SK-N-SH (cell line): ENCODE results near the gene RGN. TPM values are rescaled to one million over a fixed set of nuclear protein-coding genes. Genes with fewer than 3 reads are reported as not detected.

Source experiments
- CTCF ChIA-PET: fragments of 300-600, 350-600 bp; formaldehyde crosslinking; extraction: SDS; loops from one replicate; lab custom pipeline; 2021; lab: Yijun Ruan, JAX
- POLR2A ChIA-PET: fragments of 350-600 bp; sonication (Branson Sonifier 250); formaldehyde crosslinking; extraction: SDS; loops from one replicate; lab custom pipeline; 2020; ENCODE audit warnings: antibody characterized with exemption, inconsistent platforms; lab: Yijun Ruan, JAX
- DNase-seq: peaks from one replicate; pipeline ENCODE4 v3.0.0; 2012
- H2AFZ ChIP-seq: fragments of 200-600 bp; sonication (generic); 2 replicates; pipeline ENCODE4 v1.8.1; 2016; ENCODE audit warnings: antibody characterized with exemption, mild to moderate bottlenecking, low read depth
- H3F3A ChIP-seq: fragments of 200-600 bp; sonication (generic); replicated peaks from 2 replicates; pipeline ENCODE3; 2016; ENCODE audit warnings: antibody characterized with exemption, mild to moderate bottlenecking; ENCODE audit not compliant: insufficient read depth
- H3K27ac ChIP-seq, 2 experiments: fragments of 200-500 bp in 1 of 2; fragments of 200-600 bp in 1 of 2; sonication (Bioruptor generic) in 1 of 2; sonication (generic), shearing (Covaris generic) in 1 of 2; 2 replicates each; pipeline versions ENCODE4 v1.5.1 to v1.6.1; 2014 to 2016; ENCODE audit warnings: low read depth in 2 of 2, inconsistent platforms in 1 of 2, low read length in 1 of 2, mild to moderate bottlenecking in 1 of 2, mixed read lengths in 1 of 2
- H3K27me3 ChIP-seq: fragments of 200-600 bp; sonication (generic), shearing (Covaris generic); 2 replicates; pipeline ENCODE4 v1.6.1; 2016; ENCODE audit warnings: mixed run types; ENCODE audit not compliant: insufficient read depth
- H3K36me3 ChIP-seq, 2 experiments: fragments of 200-500 bp in 1 of 2; fragments of 200-600 bp in 1 of 2; sonication (Bioruptor generic) in 1 of 2; sonication (generic) in 1 of 2; replicated peaks in 1 of 2; 2 replicates each; pipeline versions ENCODE3 to v1.5.1; 2014 to 2016; ENCODE audit warnings: low read length in 1 of 2, mild to moderate bottlenecking in 1 of 2; ENCODE audit not compliant: insufficient read depth in 2 of 2, control insufficient read depth in 1 of 2
- H3K4me1 ChIP-seq, 2 experiments: fragments of 200-500 bp in 1 of 2; fragments of 200-600 bp in 1 of 2; sonication (Bioruptor generic) in 1 of 2; sonication (generic), shearing (Covaris generic) in 1 of 2; 2 replicates each; pipeline versions ENCODE4 v1.5.1 to v1.6.1; 2014 to 2016; ENCODE audit warnings: low read depth in 1 of 2, low read length in 1 of 2, mixed run types in 1 of 2; ENCODE audit not compliant: insufficient read depth in 2 of 2, control insufficient read depth in 1 of 2
- H3K4me2 ChIP-seq: fragments of 200-600 bp; sonication (generic), shearing (Covaris generic); 2 replicates; pipeline ENCODE4 v1.6.1; 2017; ENCODE audit warnings: mixed run types
- H3K4me3 ChIP-seq, 2 experiments: fragments of 200-500 bp in 1 of 2; fragments of 200-600 bp in 1 of 2; sonication (Bioruptor generic) in 1 of 2; sonication (generic), shearing (Covaris generic) in 1 of 2; 2 replicates each; pipeline versions ENCODE4 v1.5.1 to v1.8.1; 2014 to 2016; ENCODE audit warnings: low read depth in 2 of 2, inconsistent platforms in 1 of 2, low read length in 1 of 2, mild to moderate bottlenecking in 1 of 2, mixed read lengths in 1 of 2, moderate library complexity in 1 of 2
- H3K79me2 ChIP-seq: fragments of 200-600 bp; sonication (generic); 2 replicates; pipeline ENCODE4 v1.8.1; 2017; ENCODE audit warnings: mild to moderate bottlenecking; ENCODE audit not compliant: insufficient read depth
- H3K9ac ChIP-seq: fragments of 200-600 bp; sonication (generic); 2 replicates; pipeline ENCODE4 v1.6.1; 2017; ENCODE audit warnings: mixed run types
- H3K9me2 ChIP-seq: fragments of 200-600 bp; sonication (generic); 2 replicates; pipeline ENCODE4 v1.6.1; 2017; ENCODE audit warnings: mixed run types
- H3K9me3 ChIP-seq: fragments of 200-600 bp; sonication (generic); 2 replicates; pipeline ENCODE4 v1.6.1; 2017; ENCODE audit warnings: mixed run types, mild to moderate bottlenecking, moderate library complexity
- H4K20me1 ChIP-seq: fragments of 200-600 bp; sonication (generic); 2 replicates; pipeline ENCODE4 v1.6.1; 2017; ENCODE audit warnings: mild to moderate bottlenecking, mixed run types; ENCODE audit not compliant: insufficient read depth
- CHD2 ChIP-seq: fragments of 150-350 bp; IDR thresholded peaks from 2 replicates; pipeline ENCODE4 v1.6.1; 2018; ENCODE audit warnings: low read length; ENCODE audit not compliant: partially characterized antibody
- CTCF ChIP-seq: fragments of 200-600 bp; sonication (generic); IDR thresholded peaks from 2 replicates; pipeline ENCODE4 v1.6.1; 2017; ENCODE audit warnings: antibody characterized with exemption, mild to moderate bottlenecking, moderate library complexity
- ELF1 ChIP-seq: IDR thresholded peaks from 2 replicates; pipeline ENCODE4 v1.4.0; 2012
- EP300 ChIP-seq, 2 experiments: IDR thresholded peaks; 2 replicates each; pipeline versions ENCODE4 v1.4.0 to v1.6.1; 2012; ENCODE audit warnings: borderline replicate concordance in 1 of 2, low read depth in 1 of 2, low read length in 1 of 2
- FOSL2 ChIP-seq: IDR thresholded peaks from 2 replicates; pipeline ENCODE4 v1.4.0; 2012; ENCODE audit warnings: low read depth, mild to moderate bottlenecking, moderate library complexity, borderline replicate concordance
- FOXJ3 ChIP-seq: sonication (generic); formaldehyde crosslinking; IDR thresholded peaks from 2 replicates; pipeline ENCODE4 v1.5.1; 2020; ENCODE audit warnings: mild to moderate bottlenecking, missing genetic modification reagents
- GABPA ChIP-seq: IDR thresholded peaks from 2 replicates; pipeline ENCODE4 v1.4.0; 2012; ENCODE audit warnings: low read depth, mild to moderate bottlenecking
- JUND ChIP-seq: IDR thresholded peaks from 2 replicates; pipeline ENCODE4 v1.4.0; 2012
- MAX ChIP-seq: IDR thresholded peaks from 2 replicates; pipeline ENCODE4 v1.4.0; 2012; ENCODE audit warnings: low read depth
- MXI1 ChIP-seq: IDR thresholded peaks from 2 replicates; pipeline ENCODE4 v1.6.1; 2012; ENCODE audit warnings: mild to moderate bottlenecking, low read depth, low read length, improper control_type of control experiment
- NRF1 ChIP-seq: IDR thresholded peaks from 2 replicates; pipeline ENCODE4 v1.6.1; 2012; ENCODE audit warnings: low read depth, mild to moderate bottlenecking, low read length
- RCOR1 ChIP-seq: fragments of 150-350 bp; IDR thresholded peaks from 2 replicates; pipeline ENCODE4 v1.6.1; 2017; ENCODE audit warnings: antibody characterized with exemption, low read length
- RFX5 ChIP-seq: IDR thresholded peaks from 2 replicates; pipeline ENCODE4 v1.6.1; 2012; ENCODE audit warnings: mild to moderate bottlenecking, improper control_type of control experiment, low read length
- USF1 ChIP-seq: IDR thresholded peaks from 2 replicates; pipeline ENCODE4 v1.4.0; 2012; ENCODE audit warnings: low read depth, borderline replicate concordance
- YY1 ChIP-seq: IDR thresholded peaks from 2 replicates; pipeline ENCODE4 v1.4.0; 2012; ENCODE audit warnings: low read depth, mild to moderate bottlenecking
- WGBS: methylation state at CpG from one replicate; pipeline ENCODE4 v1.1.6; 2017; ENCODE audit warnings: low lambda C conversion rate; 5-methylcytosine and 5-hydroxymethylcytosine counted together
- polyA plus RNA-seq, 3 experiments: library from polyadenylated mRNA; depleted of rRNA; stranded (reverse); fragments of >200 nt; gene quantifications; 2 replicates each; pipeline ENCODE4 v1.2.3, GENCODE V29; 2012
- TF ChIP-seq, protein P1 (sequence below): fragments of 150-350 bp; IDR thresholded peaks from 2 replicates; pipeline ENCODE4 v1.6.1; 2017; ENCODE audit warnings: antibody characterized with exemption, low read length, low read depth, borderline replicate concordance
- TF ChIP-seq, protein P2 (sequence below): fragments of 150-350 bp; IDR thresholded peaks from 2 replicates; pipeline ENCODE4 v1.6.1; 2016; ENCODE audit warnings: mild to moderate bottlenecking, low read depth, low read length

The RGN gene
- polyA plus RNA-seq, 1 of the 3 experiments (the other 2 are of a cell fraction), result 0.05 TPM

DNA sequence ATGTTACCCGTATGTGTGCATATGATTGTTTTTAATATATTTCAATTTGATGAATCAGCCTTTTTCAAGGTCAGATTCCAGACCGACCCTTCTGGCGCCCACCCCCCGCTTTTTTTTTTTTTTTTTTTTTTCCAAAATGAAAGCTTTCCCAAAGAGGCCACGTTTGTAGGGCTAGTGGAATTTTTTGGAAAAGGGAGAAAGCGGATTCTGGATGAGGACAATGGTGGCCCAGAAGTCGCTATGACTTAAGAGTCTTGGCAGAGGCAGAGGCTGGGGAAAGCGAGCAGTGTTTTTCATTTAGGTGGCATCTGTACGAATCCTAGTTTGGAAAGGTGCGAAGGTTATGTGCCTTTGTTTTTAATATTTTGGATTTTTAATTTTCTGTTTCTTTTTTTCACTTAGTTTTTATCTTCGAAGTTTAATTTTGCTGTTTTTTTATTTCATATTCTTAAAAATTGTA, 51.7 kb downstream of the RGN start:
- CTCF ChIA-PET, result interaction anchor here (1.6 to 3.0 kb wide), 2 partner anchors 15 to 36 kb away, joined by 3 to 9 read pairs; partner anchors contain the start of genes NDUFB11 and RBM10
- Histone ChIP-seq H3K4me1 (peaks cover 0 to 2% of the 10 kb centered on the region in 2 experiments; a peak in 1 of 4 replicates), H3K9ac (peak overlapping the region; percentile 64; the same call in 1 of the 2 replicates), H3K9me2 (no peaks in the 10 kb centered on the region), H3K27ac (peak overlapping the region; percentile 39 to 82; a peak in 3 of 4 replicates), H3K36me3 (no peaks in the 10 kb centered on the region), H3K4me3 (peak overlapping the region; percentile 50 to 70), H3K9me3 (no peaks in the 10 kb centered on the region), H3F3A (no peaks in the 10 kb centered on the region), H2AFZ (no peak overlapping the region), H3K4me2 (peak overlapping the region; percentile 68), H3K79me2 (peaks cover 4% of the 10 kb centered on the region; the same call in 1 of the 2 replicates), H4K20me1 (no peaks in the 10 kb centered on the region), H3K27me3 (peaks cover 8% of the 10 kb centered on the region; the same call in 1 of the 2 replicates)
- no peak for DNase-seq
- WGBS, result 16% methylated on average over 11 of the region's 11 CpGs
- POLR2A ChIA-PET, result interaction anchor here (1.0 to 3.0 kb wide), 2 partner anchors 14 to 152 kb away, joined by 4 to 19 read pairs; partner anchors contain the start of genes NDUFB11 and RBM10
- TF ChIP-seq MXI1, result no peak
- no peak for TF ChIP-seq GABPA
- TF ChIP-seq YY1, result no peak
- no peak for TF ChIP-seq EP300 (IDR thresholded peaks at IDR 0.05; ENCODE audit: borderline replicate concordance in 1 of 2, low read depth in 1 of 2, low read length in 1 of 2)

- no peak overlapping the region for H3K27ac ChIP-seq
- H3K4me3 ChIP-seq, result no peak overlapping the region
- TF ChIP-seq MXI1, result no peak
- TF ChIP-seq RCOR1, result no peak
- TF ChIP-seq GABPA, result no peak
- no peak for TF ChIP-seq FOSL2
- TF ChIP-seq NRF1, result no peak
- TF ChIP-seq, protein P1, sequence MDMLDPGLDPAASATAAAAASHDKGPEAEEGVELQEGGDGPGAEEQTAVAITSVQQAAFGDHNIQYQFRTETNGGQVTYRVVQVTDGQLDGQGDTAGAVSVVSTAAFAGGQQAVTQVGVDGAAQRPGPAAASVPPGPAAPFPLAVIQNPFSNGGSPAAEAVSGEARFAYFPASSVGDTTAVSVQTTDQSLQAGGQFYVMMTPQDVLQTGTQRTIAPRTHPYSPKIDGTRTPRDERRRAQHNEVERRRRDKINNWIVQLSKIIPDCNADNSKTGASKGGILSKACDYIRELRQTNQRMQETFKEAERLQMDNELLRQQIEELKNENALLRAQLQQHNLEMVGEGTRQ, result no peak
- TF ChIP-seq CHD2, result no peak
- TF ChIP-seq RFX5, result no peak
- TF ChIP-seq, protein P2, sequence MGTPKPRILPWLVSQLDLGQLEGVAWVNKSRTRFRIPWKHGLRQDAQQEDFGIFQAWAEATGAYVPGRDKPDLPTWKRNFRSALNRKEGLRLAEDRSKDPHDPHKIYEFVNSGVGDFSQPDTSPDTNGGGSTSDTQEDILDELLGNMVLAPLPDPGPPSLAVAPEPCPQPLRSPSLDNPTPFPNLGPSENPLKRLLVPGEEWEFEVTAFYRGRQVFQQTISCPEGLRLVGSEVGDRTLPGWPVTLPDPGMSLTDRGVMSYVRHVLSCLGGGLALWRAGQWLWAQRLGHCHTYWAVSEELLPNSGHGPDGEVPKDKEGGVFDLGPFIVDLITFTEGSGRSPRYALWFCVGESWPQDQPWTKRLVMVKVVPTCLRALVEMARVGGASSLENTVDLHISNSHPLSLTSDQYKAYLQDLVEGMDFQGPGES, result no peak
- no peak for TF ChIP-seq ELF1
- no peak for TF ChIP-seq CTCF
- no peak for TF ChIP-seq FOXJ3 (CRISPR knock-in tag)
- TF ChIP-seq MAX, result no peak
- no peak for TF ChIP-seq USF1
- TF ChIP-seq JUND, result no peak
- POLR2A ChIA-PET, result no interaction called here
- H4K20me1 ChIP-seq, result no peaks in the 10 kb centered on the region
- no peaks in the 10 kb centered on the region for H3K9me3 ChIP-seq
- H3K79me2 ChIP-seq, result peaks cover 4% of the 10 kb centered on the region; the same call in 1 of the 2 replicates
- 59% methylated on average over 5 of the region's 5 CpGs for WGBS
- H2AFZ ChIP-seq, result no peak overlapping the region
- no peak overlapping the region for H3K4me2 ChIP-seq
- no peak for DNase-seq
- H3F3A ChIP-seq, result no peaks in the 10 kb centered on the region
- H3K9ac ChIP-seq, result no peak overlapping the region
- peaks cover 8% of the 10 kb centered on the region; the same call in 1 of the 2 replicates for H3K27me3 ChIP-seq
- H3K4me1 ChIP-seq, result peaks cover 0 to 1% of the 10 kb centered on the region in 2 experiments; a peak in 1 of 4 replicates
- H3K9me2 ChIP-seq, result no peaks in the 10 kb centered on the region
- H3K36me3 ChIP-seq, result no peaks in the 10 kb centered on the region
- CTCF ChIA-PET, result interaction anchor here (1.4 kb wide), 1 partner anchor 15 kb away, joined by 3 read pairs; no protein-coding TSS in a partner anchor
Observed at GRCh38 chrX:47133493-47133892, 55.2 kb downstream of the RGN start.
